HCT116 (cell line): ENCODE measurements around the gene UCK1. TPM values are rescaled to one million over a fixed set of nuclear protein-coding genes. Genes with fewer than 3 reads are reported as not detected.

ENCODE experiments used
- ELF1 ChIP-seq: IDR thresholded peaks from 2 replicates; pipeline ENCODE4 v1.6.1; 2012; ENCODE audit warnings: low read depth, borderline replicate concordance
- JUND ChIP-seq: IDR thresholded peaks from 2 replicates; pipeline ENCODE4 v1.6.1; 2012
- POLR2A ChIP-seq: IDR thresholded peaks from 2 replicates; pipeline ENCODE4 v1.7.0; 2011; ENCODE audit warnings: borderline replicate concordance; ENCODE audit not compliant: insufficient read depth, insufficient read length; ENCODE audit errors: extremely low read depth
- total RNA-seq: library from RNA; stranded (reverse); gene quantifications from one replicate; pipeline ENCODE4 v1.2.1, GENCODE V29; 2021; ENCODE audit not compliant: unreplicated experiment
- TF ChIP-seq, protein P1 (sequence below), 3 experiments: fragments of 200-600 bp in 1 of 3; sonication (generic) in 1 of 3; IDR thresholded peaks in 2 of 3; conservative IDR thresholded peaks in 1 of 3; 2 replicates each; pipeline ENCODE4 v1.5.1; 2012 to 2017; ENCODE audit warnings: low read depth in 2 of 3, low read length in 2 of 3, antibody characterized with exemption in 1 of 3, borderline replicate concordance in 1 of 3, control low read depth in 1 of 3, mild to moderate bottlenecking in 1 of 3, mixed read lengths in 1 of 3, mixed run types in 1 of 3, moderate library complexity in 1 of 3; ENCODE audit not compliant: insufficient read depth in 1 of 3
- TF ChIP-seq, protein P2 (sequence below): IDR thresholded peaks from 2 replicates; pipeline ENCODE4 v1.6.1; 2011; ENCODE audit warnings: mild to moderate bottlenecking, low read length, moderate library complexity; ENCODE audit not compliant: insufficient replicate concordance; ENCODE audit errors: extremely low read depth
- TF ChIP-seq, protein P3 (sequence below): IDR thresholded peaks from 2 replicates; pipeline ENCODE4 v1.6.1; 2012

Gene UCK1
- total RNA-seq, 1 experiment from 2014 or later: 17.5 TPM

DNA sequence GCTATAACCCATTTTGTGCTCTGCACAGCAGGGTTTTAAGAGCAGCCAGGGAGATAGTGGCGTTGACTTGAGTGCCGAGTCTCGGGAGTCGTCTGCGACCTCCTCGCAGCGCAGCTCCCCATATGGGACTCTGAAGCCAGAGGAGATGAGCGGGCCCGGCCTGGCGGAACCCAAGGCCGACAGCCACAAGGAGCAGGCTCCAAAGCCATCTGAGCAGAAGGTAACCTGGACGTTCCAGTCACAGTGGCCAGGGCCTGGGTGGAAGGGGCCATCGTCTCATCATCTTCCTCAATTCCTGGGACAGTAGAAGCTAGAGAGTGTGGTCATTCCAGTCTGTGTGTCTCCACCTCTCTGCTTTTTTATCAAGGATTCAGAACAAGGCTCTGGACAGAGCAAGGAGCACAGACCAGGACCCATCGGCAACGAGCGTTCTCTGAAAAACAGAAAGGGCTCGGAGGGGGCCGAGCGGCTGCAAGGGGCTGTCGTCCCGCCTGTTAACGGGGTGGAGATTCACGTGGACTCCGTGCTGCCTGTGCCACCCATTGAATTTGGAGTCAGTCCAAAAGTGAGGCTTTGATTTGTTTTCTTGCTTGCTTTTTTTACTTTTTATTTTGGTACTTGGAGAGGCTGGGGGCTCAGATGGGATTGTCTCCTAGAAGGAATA is 48.6 kb downstream of the UCK1 start (continued):
- TF ChIP-seq, protein P1, sequence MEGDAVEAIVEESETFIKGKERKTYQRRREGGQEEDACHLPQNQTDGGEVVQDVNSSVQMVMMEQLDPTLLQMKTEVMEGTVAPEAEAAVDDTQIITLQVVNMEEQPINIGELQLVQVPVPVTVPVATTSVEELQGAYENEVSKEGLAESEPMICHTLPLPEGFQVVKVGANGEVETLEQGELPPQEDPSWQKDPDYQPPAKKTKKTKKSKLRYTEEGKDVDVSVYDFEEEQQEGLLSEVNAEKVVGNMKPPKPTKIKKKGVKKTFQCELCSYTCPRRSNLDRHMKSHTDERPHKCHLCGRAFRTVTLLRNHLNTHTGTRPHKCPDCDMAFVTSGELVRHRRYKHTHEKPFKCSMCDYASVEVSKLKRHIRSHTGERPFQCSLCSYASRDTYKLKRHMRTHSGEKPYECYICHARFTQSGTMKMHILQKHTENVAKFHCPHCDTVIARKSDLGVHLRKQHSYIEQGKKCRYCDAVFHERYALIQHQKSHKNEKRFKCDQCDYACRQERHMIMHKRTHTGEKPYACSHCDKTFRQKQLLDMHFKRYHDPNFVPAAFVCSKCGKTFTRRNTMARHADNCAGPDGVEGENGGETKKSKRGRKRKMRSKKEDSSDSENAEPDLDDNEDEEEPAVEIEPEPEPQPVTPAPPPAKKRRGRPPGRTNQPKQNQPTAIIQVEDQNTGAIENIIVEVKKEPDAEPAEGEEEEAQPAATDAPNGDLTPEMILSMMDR (IDR thresholded peaks at IDR 0.05 in 2 of 3, conservative IDR thresholded peaks at IDR 0.05 in 1 of 3; ENCODE audit: borderline replicate concordance in 1 of 3, insufficient read depth in 1 of 3, low read depth in 2 of 3, low read length in 2 of 3): no peak
- TF ChIP-seq, protein P2, sequence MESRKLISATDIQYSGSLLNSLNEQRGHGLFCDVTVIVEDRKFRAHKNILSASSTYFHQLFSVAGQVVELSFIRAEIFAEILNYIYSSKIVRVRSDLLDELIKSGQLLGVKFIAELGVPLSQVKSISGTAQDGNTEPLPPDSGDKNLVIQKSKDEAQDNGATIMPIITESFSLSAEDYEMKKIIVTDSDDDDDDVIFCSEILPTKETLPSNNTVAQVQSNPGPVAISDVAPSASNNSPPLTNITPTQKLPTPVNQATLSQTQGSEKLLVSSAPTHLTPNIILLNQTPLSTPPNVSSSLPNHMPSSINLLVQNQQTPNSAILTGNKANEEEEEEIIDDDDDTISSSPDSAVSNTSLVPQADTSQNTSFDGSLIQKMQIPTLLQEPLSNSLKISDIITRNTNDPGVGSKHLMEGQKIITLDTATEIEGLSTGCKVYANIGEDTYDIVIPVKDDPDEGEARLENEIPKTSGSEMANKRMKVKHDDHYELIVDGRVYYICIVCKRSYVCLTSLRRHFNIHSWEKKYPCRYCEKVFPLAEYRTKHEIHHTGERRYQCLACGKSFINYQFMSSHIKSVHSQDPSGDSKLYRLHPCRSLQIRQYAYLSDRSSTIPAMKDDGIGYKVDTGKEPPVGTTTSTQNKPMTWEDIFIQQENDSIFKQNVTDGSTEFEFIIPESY: no peak
- no peak for TF ChIP-seq ELF1
- TF ChIP-seq JUND: no peak
- no peak for TF ChIP-seq POLR2A
- TF ChIP-seq, protein P3, sequence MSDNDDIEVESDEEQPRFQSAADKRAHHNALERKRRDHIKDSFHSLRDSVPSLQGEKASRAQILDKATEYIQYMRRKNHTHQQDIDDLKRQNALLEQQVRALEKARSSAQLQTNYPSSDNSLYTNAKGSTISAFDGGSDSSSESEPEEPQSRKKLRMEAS: no peak
